HepG2 (cell line): ENCODE results near the gene HNF1B. TPM values are rescaled to one million over a fixed set of nuclear protein-coding genes. Genes with fewer than 3 reads are reported as not detected.

Source experiments
- ATAC-seq: fragments of 200-7000 bp; cut with Tn5 transposase; 3 replicates; pipeline ENCODE4 v1.9.1; 2020; ENCODE audit warnings: mild to moderate bottlenecking, moderate library complexity
- BruUV-seq: library from RNA; stranded (reverse); fragments of 400-500 nt; replicated peaks from 2 replicates; lab custom pipeline; 2021; lab: Mats Ljungman, UMichigan
- CTCF ChIA-PET: fragments of 300-600 bp; formaldehyde crosslinking; extraction: SDS; loops from one replicate; lab custom pipeline; 2021; ENCODE audit warnings: low total read pairs, inconsistent platforms, low intra/inter-chr PET ratio; lab: Yijun Ruan, JAX
- POLR2A ChIA-PET: fragments of 350-600 bp; sonication (Branson Sonifier 250); formaldehyde crosslinking; loops from one replicate; lab custom pipeline; 2020; ENCODE audit warnings: antibody characterized with exemption, inconsistent platforms; lab: Yijun Ruan, JAX
- DNase-seq: peaks from one replicate; pipeline ENCODE4 v3.0.0-alpha.2; 2015; ENCODE audit warnings: low spot score
- FAIRE-seq: peaks from 3 replicates; lab custom pipeline; 2011; peaks lifted over from hg19 to GRCh38; lab: Jason Lieb, UNC
- H2AFZ ChIP-seq: one replicate; pipeline ENCODE4 v1.6.1; 2011; ENCODE audit warnings: low read length, inconsistent platforms
- H3K27ac ChIP-seq: fragments of 300-600 bp; 3 replicates; pipeline ENCODE4 v1.8.0; 2011; ENCODE audit warnings: mixed run types, mild to moderate bottlenecking, mixed read lengths, low read length, inconsistent platforms; ENCODE audit not compliant: insufficient read depth; ENCODE audit errors: extremely low read length
- H3K27me3 ChIP-seq, 2 experiments: fragments of 200-600 bp in 1 of 2; 2 replicates in 1 of 2; 3 replicates in 1 of 2; pipeline versions ENCODE4 v1.6.0 to v1.8.0; 2011; ENCODE audit warnings: low read length in 2 of 2, mild to moderate bottlenecking in 2 of 2, moderate library complexity in 2 of 2, inconsistent platforms in 1 of 2; ENCODE audit not compliant: insufficient read depth in 2 of 2, control insufficient read depth in 1 of 2
- H3K36me3 ChIP-seq, 2 experiments: fragments of 200-600 bp in 1 of 2; replicated peaks in 1 of 2; 2 replicates in 1 of 2; 3 replicates in 1 of 2; pipeline versions ENCODE4 v1.5.1 to v1.8.0; 2011; ENCODE audit warnings: low read length in 2 of 2, inconsistent platforms in 1 of 2; ENCODE audit not compliant: insufficient read depth in 2 of 2, control insufficient read depth in 1 of 2
- H3K4me1 ChIP-seq: 2 replicates; pipeline ENCODE4 v1.5.1; 2012; ENCODE audit warnings: low read length, inconsistent platforms; ENCODE audit not compliant: insufficient read depth
- H3K4me2 ChIP-seq: 2 replicates; pipeline ENCODE4 v1.6.0; 2011; ENCODE audit warnings: low read depth, low read length, inconsistent platforms
- H3K4me3 ChIP-seq, 3 experiments: fragments of 200-600 bp in 1 of 3; sonication (generic), shearing (Covaris generic) in 1 of 3; replicated peaks in 1 of 3; 2 replicates each; pipeline ENCODE4 v1.5.1; 2011 to 2016; ENCODE audit warnings: low read length in 3 of 3, inconsistent platforms in 2 of 3, low read depth in 2 of 3, mild to moderate bottlenecking in 2 of 3, control low read depth in 1 of 3, mixed read lengths in 1 of 3; ENCODE audit not compliant: insufficient read depth in 1 of 3
- H3K79me2 ChIP-seq: one replicate; pipeline ENCODE4 v1.6.1; 2011; ENCODE audit warnings: low read length, inconsistent platforms; ENCODE audit not compliant: insufficient read depth
- H3K9ac ChIP-seq: 2 replicates; pipeline ENCODE4 v1.6.0; 2011; ENCODE audit warnings: mild to moderate bottlenecking, low read depth, low read length, inconsistent platforms; ENCODE audit not compliant: insufficient read depth
- H3K9me3 ChIP-seq: 2 replicates; pipeline ENCODE4 v1.5.1; 2012; ENCODE audit warnings: mild to moderate bottlenecking, low read length
- H4K20me1 ChIP-seq: 2 replicates; pipeline ENCODE4 v1.6.0; 2011; ENCODE audit warnings: inconsistent platforms, mild to moderate bottlenecking, low read length, moderate library complexity; ENCODE audit not compliant: insufficient read depth
- MTA1 ChIP-seq: sonication (generic); formaldehyde crosslinking; IDR thresholded peaks from 2 replicates; pipeline ENCODE4 v1.4.0; 2020; ENCODE audit warnings: missing genetic modification reagents, mild to moderate bottlenecking, borderline replicate concordance
- NFYB ChIP-seq: sonication (generic); formaldehyde crosslinking; IDR thresholded peaks from 2 replicates; pipeline ENCODE4 v1.4.0; 2020; ENCODE audit warnings: missing genetic modification reagents
- SIX4 ChIP-seq: sonication (generic); formaldehyde crosslinking; IDR thresholded peaks from 2 replicates; pipeline ENCODE4 v1.4.0; 2020; ENCODE audit warnings: missing genetic modification reagents
- SMAD3 ChIP-seq: sonication (generic); formaldehyde crosslinking; IDR thresholded peaks from 2 replicates; pipeline ENCODE4 v1.4.0; 2020; ENCODE audit warnings: missing genetic modification reagents
- ZFP82 ChIP-seq: sonication (generic); formaldehyde crosslinking; IDR thresholded peaks from 2 replicates; pipeline ENCODE4 v1.5.1; 2020; ENCODE audit warnings: mild to moderate bottlenecking, missing genetic modification reagents, borderline replicate concordance
- ZNF225 ChIP-seq: sonication (generic); formaldehyde crosslinking; IDR thresholded peaks from 2 replicates; pipeline ENCODE4 v1.4.0; 2020; ENCODE audit warnings: mild to moderate bottlenecking, missing genetic modification reagents
- ZNF264 ChIP-seq: sonication (generic); formaldehyde crosslinking; IDR thresholded peaks from 2 replicates; pipeline ENCODE4 v1.4.0; 2020; ENCODE audit warnings: missing genetic modification reagents
- ZNF646 ChIP-seq: sonication (generic); formaldehyde crosslinking; IDR thresholded peaks from 2 replicates; pipeline ENCODE4 v1.9.0; 2021; ENCODE audit warnings: mild to moderate bottlenecking, missing genetic modification reagents
- WGBS: methylation state at CpG from one replicate; pipeline ENCODE4 v1.1.6; 2017; ENCODE audit warnings: low lambda C conversion rate; 5-methylcytosine and 5-hydroxymethylcytosine counted together
- in situ Hi-C: cut with HindIII; loops from 2 replicates; pipeline ENCODE4 v1.10.0; 2017; ENCODE audit warnings: low pct_unique_long_range_greater_than_20kb; ENCODE audit not compliant: extremely low pct_ligation_motif_present
- intact Hi-C: fragments of 100-400 bp; cut with micrococcal nuclease; formaldehyde crosslinking; loops from one replicate; pipeline ENCODE4 v1.10.0; 2022; ENCODE audit not compliant: unreplicated experiment
- polyA plus RNA-seq, 8 experiments: library from polyadenylated mRNA; depleted of rRNA in 3 of 8; stranded (reverse) in 7 of 8; unstranded in 1 of 8; fragments of >200 nt; fragmentation: Illumina TruSeq in 4 of 8; extraction: Trizol in 4 of 8; gene quantifications; 2 replicates each; pipeline versions ENCODE4 v1.2.1 to v1.2.3, GENCODE V29; 2011 to 2016; ENCODE audit warnings: low read depth in 4 of 8, missing spikeins in 1 of 8, mixed read lengths in 1 of 8; ENCODE audit not compliant: insufficient read depth in 1 of 8
- total RNA-seq, 5 experiments: library from RNA; depleted of rRNA; stranded (reverse); fragments of >200 nt; fragmentation: Illumina TruSeq; extraction: Trizol; gene quantifications; 2 replicates each; pipeline ENCODE4 v1.2.3, GENCODE V29; 2016; ENCODE audit warnings: low read depth in 1 of 5

Gene HNF1B
- total and polyA plus RNA-seq, 2 of the 13 experiments (the other 11 are each of a cell fraction or from before 2014, with no cell fraction given), result 1.9 to 5.3 TPM

GRCh38 chr17:37662353-37662752 lies 82.5 kb downstream of the HNF1B start:
- ChIA-PET CTCF (no interaction called here), POLR2A (interaction anchor here (0.9 to 2.3 kb wide), 2 partner anchors 9 to 46 kb away, joined by 3 to 7 read pairs; no protein-coding TSS in a partner anchor)
- Histone ChIP-seq H3K4me2 (peak overlapping the region; percentile 36), H3K9ac (no peak overlapping the region), H3K9me3 (no peaks in the 10 kb centered on the region), H3K79me2 (no peaks in the 10 kb centered on the region), H2AFZ (no peak overlapping the region), H3K36me3 (no peaks in the 10 kb centered on the region), H3K27ac (no peak overlapping the region), H3K27me3 (no peaks in the 10 kb centered on the region), H4K20me1 (no peaks in the 10 kb centered on the region), H3K4me1 (peaks cover 32% of the 10 kb centered on the region), H3K4me3 (no peak overlapping the region)
- intact Hi-C loops (no loop called here), in situ Hi-C loops (no loop called here)
- no peak for ATAC-seq
- DNase-seq, result no peak
- 24% methylated on average over 4 of the region's 4 CpGs for WGBS
- FAIRE-seq, result no peak
- TF ChIP-seq ZNF225 (CRISPR knock-in tag) (no peak), NFYB (CRISPR knock-in tag) (no peak), MTA1 (no peak), SIX4 (no peak), ZNF646 (CRISPR knock-in tag) (no peak), SMAD3 (CRISPR knock-in tag) (no peak), ZNF264 (CRISPR knock-in tag) (no peak), ZFP82 (CRISPR knock-in tag) (no peak)
- BruUV-seq, result no TSS peak
